SK-N-SH treated with all-trans-retinoic acid at 6 μM for 48 hours (cell line): ENCODE data around the gene PRR5.

Experiments
- POU6F1 ChIP-seq: fragments of 250-450 bp; sonication (Bioruptor Pico); IDR thresholded peaks from 2 replicates; pipeline ENCODE4 v1.8.0; 2021; ENCODE audit warnings: low read depth, mild to moderate bottlenecking, moderate library complexity, borderline replicate concordance
- ZFP3 ChIP-seq: fragments of 250-450 bp; sonication (Bioruptor Pico); IDR thresholded peaks from 2 replicates; pipeline ENCODE4 v1.5.0; 2020; ENCODE audit warnings: mild to moderate bottlenecking, moderate library complexity
- ZNF70 ChIP-seq: fragments of 450-650 bp; formaldehyde crosslinking; IDR thresholded peaks from 2 replicates; pipeline ENCODE4 v1.5.0; 2020; ENCODE audit warnings: mild to moderate bottlenecking, moderate library complexity
- TF ChIP-seq, protein P1 (sequence below): fragments of 250-450 bp; sonication (Bioruptor Pico); IDR thresholded peaks from 2 replicates; pipeline ENCODE4 v1.5.1; 2021; ENCODE audit warnings: mild to moderate bottlenecking, moderate library complexity

DNA sequence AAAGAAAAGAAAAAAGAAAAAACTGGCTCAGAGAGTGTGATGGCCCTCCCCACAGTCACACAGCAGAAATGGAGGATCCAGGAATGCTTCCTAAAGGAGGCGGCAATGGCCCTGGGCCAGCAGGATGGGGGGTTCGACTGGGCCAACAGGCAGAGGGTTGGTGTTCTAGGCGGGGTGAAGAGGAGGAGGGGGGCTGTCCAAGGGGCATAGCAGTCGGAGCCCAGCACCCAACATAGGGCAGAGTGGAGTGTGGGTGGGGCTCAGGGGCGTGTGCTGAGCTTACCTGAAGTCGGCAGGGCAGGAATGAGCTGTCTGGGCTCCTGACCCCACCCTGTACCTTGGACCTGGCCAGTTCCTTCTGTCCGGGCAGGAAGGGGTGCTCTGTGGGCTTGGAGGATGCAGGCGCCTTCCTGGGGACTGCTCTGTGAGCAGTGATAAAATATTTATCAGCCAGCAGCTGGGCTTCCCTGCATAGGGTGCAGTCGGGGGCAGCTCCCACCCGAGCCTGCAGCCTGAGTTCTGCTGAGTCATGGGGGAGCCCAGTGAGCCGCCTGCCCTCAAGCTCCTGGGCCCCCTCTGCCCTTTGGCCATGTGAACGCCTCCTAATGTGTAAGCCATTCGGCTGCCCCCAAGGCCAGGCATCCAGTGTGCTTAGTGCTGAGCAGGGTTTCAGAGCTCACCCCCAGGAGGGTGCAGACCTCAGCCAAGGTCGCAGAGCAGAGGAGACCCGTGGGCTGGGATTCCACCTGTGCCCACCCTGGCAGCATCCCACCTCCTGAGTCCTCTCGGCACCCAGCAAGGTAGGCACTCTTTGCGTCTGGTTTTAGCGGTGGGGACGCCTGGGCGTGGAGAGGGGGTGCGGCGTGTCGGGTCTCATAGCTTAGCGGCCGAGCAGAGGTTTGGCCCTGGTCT is 25.3 kb upstream of the PRR5 start:
- TF ChIP-seq, protein P1, sequence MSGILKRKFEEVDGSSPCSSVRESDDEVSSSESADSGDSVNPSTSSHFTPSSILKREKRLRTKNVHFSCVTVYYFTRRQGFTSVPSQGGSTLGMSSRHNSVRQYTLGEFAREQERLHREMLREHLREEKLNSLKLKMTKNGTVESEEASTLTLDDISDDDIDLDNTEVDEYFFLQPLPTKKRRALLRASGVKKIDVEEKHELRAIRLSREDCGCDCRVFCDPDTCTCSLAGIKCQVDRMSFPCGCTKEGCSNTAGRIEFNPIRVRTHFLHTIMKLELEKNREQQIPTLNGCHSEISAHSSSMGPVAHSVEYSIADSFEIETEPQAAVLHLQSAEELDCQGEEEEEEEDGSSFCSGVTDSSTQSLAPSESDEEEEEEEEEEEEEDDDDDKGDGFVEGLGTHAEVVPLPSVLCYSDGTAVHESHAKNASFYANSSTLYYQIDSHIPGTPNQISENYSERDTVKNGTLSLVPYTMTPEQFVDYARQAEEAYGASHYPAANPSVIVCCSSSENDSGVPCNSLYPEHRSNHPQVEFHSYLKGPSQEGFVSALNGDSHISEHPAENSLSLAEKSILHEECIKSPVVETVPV (CRISPR knock-in tag): no peak
- TF ChIP-seq POU6F1 (CRISPR knock-in tag) (no peak), ZFP3 (CRISPR knock-in tag) (no peak), ZNF70 (CRISPR knock-in tag) (no peak)
